B cell (primary cell): ENCODE results near the gene G0S2.

ENCODE experiments used
- CTCF ChIP-seq: fragments of 200-600 bp; IDR thresholded peaks from one replicate; pipeline ENCODE4 v1.8.0; 2022; ENCODE audit warnings: antibody characterized with exemption, mild to moderate bottlenecking
- EZH2 ChIP-seq: IDR thresholded peaks from 2 replicates; pipeline ENCODE4 v1.6.1; 2012; ENCODE audit warnings: borderline replicate concordance, low read depth, mild to moderate bottlenecking, moderate library complexity, low read length; ENCODE audit not compliant: insufficient read depth, poor library complexity, severe bottlenecking

GRCh38 chr1:209643285-209644020 is 31.8 kb upstream of the G0S2 start:
- TF ChIP-seq CTCF: no peak
- no peak for TF ChIP-seq EZH2
